Hematopoietic multipotent progenitor cell treated with erythropoietin and hydrocortisone succinate and interleukin-3 and kit ligand, for 17 days (in vitro differentiated cells): Measurements from ENCODE around the gene ZNF365.
"Not testable (repeated sequence)": the region's sequence is repeated elsewhere in the genome, so short reads cannot be mapped to it uniquely, and the experiment has no call there.

Source experiments
- DNase-seq: peaks from one replicate; pipeline ENCODE4 v3.0.0-alpha.2; 2015; ENCODE audit warnings: low spot score

Gene ZNF365

GRCh38 chr10:62377966-62378365, 3.8 kb downstream of the ZNF365 start:
- no peak for DNase-seq

- not testable (repeated sequence) for DNase-seq
Observed at GRCh38 chr10:62378877-62379276, 4.7 kb downstream of the ZNF365 start.

GRCh38 chr10:62379394-62379793, 5.2 kb downstream of the ZNF365 start:
- no peak for DNase-seq

- no peak for DNase-seq
Observed at GRCh38 chr10:62380016-62380415, 5.8 kb downstream of the ZNF365 start.

DNA sequence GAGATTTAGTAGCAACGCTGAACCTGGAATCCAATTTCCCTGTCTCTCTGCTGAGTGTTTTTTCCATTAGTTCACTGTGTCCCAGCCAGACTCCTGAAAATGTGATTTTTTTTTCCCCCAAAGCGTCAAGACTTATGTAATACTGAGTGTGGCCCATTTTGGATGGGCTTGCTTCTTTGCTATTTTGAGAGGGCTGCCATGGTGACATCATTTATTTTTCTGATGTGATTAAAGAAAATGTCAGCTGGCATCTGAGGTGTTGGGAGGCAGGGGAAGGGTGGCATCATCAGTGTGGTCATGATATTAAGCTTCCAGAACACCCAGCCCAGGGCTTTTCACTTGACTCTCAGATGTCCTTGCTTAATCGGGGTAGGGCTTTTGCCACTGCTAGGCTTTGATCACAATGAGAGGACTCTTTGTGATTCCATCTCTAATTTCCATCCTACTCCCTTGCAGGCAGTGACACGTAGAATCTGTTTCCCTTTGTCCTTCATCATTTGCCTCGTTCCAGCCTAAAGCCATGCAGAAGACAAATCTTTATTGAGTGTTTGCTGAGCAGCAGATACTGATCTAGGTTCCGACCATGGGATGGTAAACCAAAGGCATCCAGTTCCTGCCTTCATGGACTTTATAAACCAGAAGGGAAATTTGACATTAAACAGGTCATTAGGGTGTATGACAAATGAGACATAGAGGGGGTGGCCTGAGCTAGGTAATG, 7.4 kb downstream of the ZNF365 start:
- DNase-seq = no peak

GRCh38 chr10:62382831-62383230, 8.7 kb downstream of the ZNF365 start:
- DNase-seq = no peak

DNA sequence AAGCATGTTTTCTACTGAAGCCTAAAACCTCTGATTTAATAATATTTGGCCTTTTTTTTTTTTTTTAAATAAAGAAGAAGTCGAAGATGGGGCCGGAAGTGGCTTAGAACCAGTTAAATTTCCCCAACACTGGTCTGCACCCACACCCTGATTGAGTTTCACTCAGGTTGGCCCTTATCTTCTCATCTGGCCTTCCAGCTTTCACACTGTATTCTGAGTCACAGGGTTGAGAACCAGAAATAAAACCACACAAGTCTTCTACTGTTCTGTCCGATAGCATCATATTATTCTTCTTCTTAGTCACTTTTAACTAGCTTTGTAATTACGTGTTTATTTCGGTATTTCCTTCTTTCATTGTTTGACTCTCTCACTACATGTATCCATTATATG, 9.9 kb downstream of the ZNF365 start:
- no peak for DNase-seq

GRCh38 chr10:62384447-62385081, 10.4 kb downstream of the ZNF365 start:
- DNase-seq = no peak

DNA sequence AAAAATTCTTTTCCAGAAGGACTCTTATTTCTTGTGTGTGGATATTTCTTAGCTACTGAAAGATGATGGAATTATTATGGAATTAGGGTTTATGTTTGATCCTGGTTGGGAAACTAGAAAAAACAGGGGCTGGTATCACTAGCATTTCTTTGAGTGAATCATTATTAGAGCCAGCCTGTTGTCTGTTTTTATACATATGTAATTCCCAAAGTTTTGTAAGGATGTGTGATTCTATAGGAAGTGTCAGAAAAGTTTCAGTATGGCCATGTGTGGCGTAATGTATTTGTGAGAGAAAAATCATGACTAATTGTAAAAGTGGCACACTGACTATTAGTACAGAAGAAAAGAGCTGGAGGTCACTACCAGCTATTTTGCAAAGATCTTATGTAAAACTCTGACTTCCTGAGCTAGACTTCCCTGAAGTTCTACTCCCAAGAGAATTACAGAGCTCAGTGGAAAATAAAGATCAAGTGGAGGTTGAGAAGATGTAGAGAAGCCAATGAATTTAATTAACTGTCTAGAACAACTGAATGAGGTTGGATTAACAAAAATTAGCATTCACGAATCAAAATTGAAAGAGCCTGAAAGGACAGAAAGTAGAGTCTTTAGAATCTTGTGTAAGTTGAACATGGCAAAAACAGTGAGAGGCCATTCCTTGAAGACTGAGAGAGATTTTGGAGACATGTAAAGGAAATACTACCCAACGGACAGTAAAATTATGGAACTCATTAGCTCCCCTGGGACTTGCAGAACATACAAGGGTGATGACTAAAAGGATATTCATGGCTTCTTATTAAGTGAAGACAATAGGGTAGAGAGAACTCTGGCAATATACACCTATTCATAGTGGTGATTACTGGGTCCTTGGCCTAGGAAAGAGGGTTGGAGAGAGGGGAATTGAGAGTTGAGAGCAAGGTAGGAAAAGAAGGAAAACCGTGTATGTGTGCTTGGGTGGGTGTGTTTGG, 12.5 kb downstream of the ZNF365 start:
- no peak for DNase-seq

- no peak for DNase-seq
Observed at GRCh38 chr10:62388328-62388727, 14.2 kb downstream of the ZNF365 start.

- no peak for DNase-seq
Observed at GRCh38 chr10:62390497-62391176, 16.5 kb downstream of the ZNF365 start.

GRCh38 chr10:62393237-62393636, 19.1 kb downstream of the ZNF365 start:
- no peak for DNase-seq

- DNase-seq = no peak
Observed at GRCh38 chr10:62394556-62395018, 20.4 kb downstream of the ZNF365 start.

GRCh38 chr10:62395892-62396291, 21.7 kb downstream of the ZNF365 start:
- DNase-seq = no peak

DNA sequence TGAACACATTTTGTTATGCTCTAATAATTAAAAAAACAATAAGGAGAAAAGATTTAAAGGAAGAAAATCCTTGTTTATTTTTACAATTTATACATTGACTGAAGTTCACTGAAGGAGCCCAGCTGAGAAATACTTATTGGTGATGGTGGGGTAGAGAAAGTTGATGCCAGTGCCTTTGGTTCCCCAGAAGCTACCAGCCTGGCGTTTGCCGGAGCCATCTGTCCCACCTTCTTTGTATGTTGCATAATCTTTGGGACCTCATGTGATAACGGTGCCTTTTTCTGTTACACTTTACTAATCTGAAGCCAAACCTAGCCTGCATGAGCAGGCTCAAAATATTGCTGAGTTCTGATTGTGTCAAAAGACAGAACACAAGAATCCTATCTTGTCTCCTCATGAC, 22.7 kb downstream of the ZNF365 start:
- DNase-seq = no peak

DNA sequence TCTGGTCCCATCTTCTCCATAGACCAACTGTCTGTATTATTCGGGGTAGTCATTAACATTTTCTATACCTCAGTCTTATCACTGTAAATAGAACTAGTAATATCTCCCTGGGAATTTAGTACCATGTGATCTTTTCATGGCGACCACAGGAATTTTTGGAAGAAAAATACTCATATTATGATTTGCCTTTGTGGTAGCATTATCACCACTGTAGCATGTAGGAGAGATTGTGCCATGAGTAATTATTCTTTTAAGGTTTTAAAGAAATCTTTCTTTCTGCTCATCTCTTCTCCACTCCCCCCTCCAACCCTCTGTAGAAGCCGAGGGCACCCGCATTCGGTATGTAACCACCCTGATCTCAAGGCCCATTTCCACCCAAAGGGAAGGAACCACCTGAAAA, 25.0 kb downstream of the ZNF365 start:
- DNase-seq = no peak

DNA sequence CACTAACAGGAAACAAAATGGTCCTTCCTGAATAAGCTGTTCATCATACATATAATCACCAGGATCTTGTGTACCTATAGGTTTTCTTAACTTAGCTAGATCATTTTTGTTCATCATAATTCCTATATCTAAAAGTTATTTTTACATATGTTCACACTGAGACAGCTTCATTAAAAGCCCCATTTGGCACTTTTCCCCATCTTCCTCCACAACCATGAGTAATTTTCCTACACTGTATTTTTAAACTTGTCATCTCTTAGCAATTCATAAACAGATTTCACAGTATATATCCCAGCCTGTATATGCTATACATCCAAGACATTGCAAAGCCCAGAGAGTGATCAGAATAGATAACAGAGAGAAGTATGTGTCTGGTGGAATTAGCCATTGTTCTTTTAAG, 28.3 kb downstream of the ZNF365 start:
- no peak for DNase-seq

DNA sequence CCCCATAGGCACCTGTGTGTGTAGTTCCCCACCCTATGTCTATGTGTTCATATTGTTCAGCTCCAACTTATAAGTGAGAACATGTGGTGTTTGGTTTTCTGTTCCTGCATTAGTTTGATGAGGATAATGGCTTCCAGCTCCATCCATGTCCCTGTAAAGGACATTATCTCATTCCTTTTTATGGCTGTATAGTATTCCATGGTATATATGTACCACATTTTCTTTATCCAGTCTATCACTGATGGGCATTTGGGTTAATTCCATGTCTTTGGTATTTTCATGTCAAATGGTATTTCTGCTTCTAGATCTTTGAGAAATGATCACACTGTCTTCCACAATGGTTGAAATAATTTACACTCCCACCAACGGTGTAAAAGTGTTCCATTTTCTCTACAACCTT, 36.4 kb downstream of the ZNF365 start:
- not testable (repeated sequence) for DNase-seq

DNA sequence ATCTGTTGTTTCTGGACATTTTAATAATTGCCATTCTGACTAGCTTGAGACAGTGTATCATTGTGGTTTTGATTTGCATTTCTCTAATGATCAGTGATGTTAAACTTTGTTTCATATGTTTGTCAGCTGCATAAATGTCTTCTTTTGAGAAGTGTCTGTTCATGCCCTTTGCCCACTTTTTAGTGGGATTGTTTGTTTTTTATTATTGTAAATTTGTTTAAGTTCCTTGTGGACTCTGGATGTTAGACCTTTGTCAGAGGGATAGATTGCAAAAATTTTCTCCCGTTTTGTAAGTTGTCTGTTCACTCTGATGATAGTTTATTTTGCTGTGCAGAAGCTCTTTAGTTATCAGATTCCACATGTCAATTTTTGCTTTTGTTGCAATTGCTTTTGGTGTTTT, 36.8 kb downstream of the ZNF365 start:
- not testable (repeated sequence) for DNase-seq

DNA sequence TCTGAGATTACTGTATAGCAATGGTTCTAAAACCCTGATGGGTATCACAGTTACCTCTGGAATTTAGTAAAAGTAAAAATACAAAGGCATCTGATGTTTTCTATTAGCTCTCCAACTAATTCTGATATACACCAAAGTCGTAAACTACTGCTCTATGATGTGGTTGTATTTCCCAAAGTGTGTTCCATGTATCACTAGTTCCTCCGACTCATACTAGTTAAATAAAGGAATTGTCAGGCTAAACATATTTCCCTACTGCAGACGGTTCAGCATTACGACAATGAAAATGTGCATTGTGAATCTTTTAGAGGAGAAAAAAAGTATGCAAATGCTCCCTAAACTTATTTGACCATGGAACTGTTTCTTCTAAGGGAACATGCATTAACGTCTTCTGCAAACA, 38.9 kb downstream of the ZNF365 start:
- no peak for DNase-seq

DNA sequence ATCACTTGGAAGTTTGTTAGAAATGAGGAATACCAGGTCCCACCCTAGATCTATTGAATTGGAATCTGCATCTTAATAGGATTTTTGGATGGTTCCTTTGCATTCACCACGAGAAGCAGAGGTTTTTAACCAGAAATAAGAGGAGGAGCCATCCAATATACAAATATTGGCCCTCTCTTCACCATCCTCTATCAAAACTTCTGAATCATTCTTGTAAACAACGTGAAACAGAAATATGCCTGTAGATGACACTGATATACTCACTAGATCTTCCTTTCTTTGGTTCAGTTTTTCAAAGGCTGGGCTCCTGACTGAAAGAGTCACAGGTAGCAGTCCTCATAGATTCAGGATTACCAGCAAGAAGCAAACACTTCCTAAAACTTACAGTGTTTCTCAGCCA, 39.5 kb downstream of the ZNF365 start:
- DNase-seq = no peak

DNA sequence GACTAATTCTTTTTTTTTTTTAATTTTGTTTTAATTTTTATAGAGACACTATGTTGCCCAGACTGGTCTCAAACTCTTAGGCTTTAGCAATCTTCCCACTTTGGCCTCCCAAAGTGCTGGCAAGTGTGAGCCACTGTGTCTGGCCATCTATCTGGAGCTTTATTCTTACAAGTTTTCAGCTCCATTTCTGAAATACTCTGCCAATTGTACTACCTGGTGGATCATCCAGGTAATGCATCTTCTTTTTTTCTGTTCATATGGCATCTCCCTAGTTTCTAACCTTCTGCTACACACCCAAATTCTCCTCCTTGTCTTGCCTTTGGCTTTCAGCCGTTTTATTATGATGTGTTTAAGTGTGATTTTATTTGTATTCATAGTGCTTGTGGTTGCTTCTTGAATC, 40.2 kb downstream of the ZNF365 start:
- no peak for DNase-seq
